Measurements from ENCODE around the gene AQP11.

DNA sequence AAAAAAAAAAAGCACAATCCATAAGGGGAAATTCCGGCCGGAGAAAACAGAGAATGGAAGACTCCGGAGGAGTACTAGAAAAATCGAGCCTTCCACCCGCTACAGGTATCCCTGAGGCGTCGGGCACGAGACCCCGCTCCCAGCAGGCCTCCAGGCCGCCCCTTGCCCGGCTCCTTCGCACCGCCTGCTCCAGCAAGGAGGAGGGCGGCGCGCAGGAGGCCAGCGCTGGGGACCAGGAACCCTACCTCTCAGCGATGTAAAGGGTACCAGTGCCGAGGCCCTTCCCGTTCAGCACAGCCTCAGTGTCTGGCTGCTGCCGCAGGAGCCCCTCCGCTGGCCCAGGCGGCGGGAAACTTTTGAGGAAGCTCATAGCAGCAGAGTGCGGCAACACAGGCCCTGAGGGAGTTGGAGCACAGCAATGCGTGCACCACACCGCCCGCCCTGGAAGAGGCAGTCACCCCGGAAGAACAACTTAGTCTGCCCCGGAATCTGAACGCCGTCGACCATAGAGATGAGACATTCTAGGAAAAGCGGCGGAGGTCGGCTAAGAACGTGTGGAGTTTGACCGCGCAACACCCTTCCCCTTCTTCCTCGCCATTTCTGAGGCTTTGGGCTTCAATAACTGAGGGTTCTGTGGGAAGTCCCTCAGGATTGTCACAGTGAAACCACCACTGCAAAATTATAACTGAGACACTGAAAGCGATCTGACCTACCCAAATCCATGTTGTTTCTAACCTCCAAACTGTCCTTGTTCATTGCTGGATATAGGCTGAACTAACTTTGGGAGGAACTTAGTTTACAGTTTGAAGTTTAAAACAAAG, 47.8 kb downstream of the AQP11 start, which contains the start of gene CLNS1A:
- TF ChIP-seq POLR2A (IDR thresholded peaks at IDR 0.05; ENCODE audit: low read depth, low read length) (peak; percentile 90), JUN (IDR thresholded peaks at IDR 0.05; ENCODE audit: borderline replicate concordance, insufficient read depth, insufficient read length, low read depth) (no peak), POLR2AphosphoS5 (IDR thresholded peaks at IDR 0.05; ENCODE audit: insufficient read depth, low read depth, low read length) (peak; percentile 86), EZH2 (IDR thresholded peaks at IDR 0.05; ENCODE audit: borderline replicate concordance, low read depth, low read length, severe bottlenecking) (no peak), GATA2 (IDR thresholded peaks at IDR 0.05; ENCODE audit: insufficient read depth, insufficient read length, low read depth, low read length) (no peak), MYC (IDR thresholded peaks at IDR 0.05; ENCODE audit: low read depth, low read length) (peak; percentile 77)
- TF ChIP-seq, protein P1, sequence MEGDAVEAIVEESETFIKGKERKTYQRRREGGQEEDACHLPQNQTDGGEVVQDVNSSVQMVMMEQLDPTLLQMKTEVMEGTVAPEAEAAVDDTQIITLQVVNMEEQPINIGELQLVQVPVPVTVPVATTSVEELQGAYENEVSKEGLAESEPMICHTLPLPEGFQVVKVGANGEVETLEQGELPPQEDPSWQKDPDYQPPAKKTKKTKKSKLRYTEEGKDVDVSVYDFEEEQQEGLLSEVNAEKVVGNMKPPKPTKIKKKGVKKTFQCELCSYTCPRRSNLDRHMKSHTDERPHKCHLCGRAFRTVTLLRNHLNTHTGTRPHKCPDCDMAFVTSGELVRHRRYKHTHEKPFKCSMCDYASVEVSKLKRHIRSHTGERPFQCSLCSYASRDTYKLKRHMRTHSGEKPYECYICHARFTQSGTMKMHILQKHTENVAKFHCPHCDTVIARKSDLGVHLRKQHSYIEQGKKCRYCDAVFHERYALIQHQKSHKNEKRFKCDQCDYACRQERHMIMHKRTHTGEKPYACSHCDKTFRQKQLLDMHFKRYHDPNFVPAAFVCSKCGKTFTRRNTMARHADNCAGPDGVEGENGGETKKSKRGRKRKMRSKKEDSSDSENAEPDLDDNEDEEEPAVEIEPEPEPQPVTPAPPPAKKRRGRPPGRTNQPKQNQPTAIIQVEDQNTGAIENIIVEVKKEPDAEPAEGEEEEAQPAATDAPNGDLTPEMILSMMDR (IDR thresholded peaks at IDR 0.05; ENCODE audit: extremely low read depth in 1 of 2, insufficient read depth in 1 of 2, low read depth in 1 of 2, low read length in 2 of 2), result no peak
- TF ChIP-seq, protein P2, sequence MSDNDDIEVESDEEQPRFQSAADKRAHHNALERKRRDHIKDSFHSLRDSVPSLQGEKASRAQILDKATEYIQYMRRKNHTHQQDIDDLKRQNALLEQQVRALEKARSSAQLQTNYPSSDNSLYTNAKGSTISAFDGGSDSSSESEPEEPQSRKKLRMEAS (IDR thresholded peaks at IDR 0.05; ENCODE audit: insufficient read depth, insufficient read length), result peak; percentile 20

Data from endothelial cell of umbilical vein (primary cell).